HG03025 (cell line): ENCODE data around the gene VPREB3.

Experiments used
- ATAC-seq: cut with Tn5 transposase; IDR thresholded peaks from one replicate; pipeline ENCODE4 v1.9.1; 2021; ENCODE audit warnings: mild to moderate bottlenecking, moderate library complexity; ENCODE audit not compliant: unreplicated experiment, low FRiP score

The VPREB3 gene

GRCh38 chr22:23783265-23784150 is 29.3 kb upstream of the VPREB3 start:
- no peak for ATAC-seq

- no peak for ATAC-seq
Observed at GRCh38 chr22:23782703-23783102, 28.5 kb upstream of the VPREB3 start.

GRCh38 chr22:23782252-23782651 is 28.0 kb upstream of the VPREB3 start:
- no peak for ATAC-seq

- ATAC-seq, result no peak
Observed at GRCh38 chr22:23781511-23782183, 27.4 kb upstream of the VPREB3 start.

- no peak for ATAC-seq
Observed at GRCh38 chr22:23781065-23781464, 26.8 kb upstream of the VPREB3 start.

GRCh38 chr22:23780146-23780748 is 26.0 kb upstream of the VPREB3 start:
- no peak for ATAC-seq

- no peak for ATAC-seq
Observed at GRCh38 chr22:23779731-23780130, 25.5 kb upstream of the VPREB3 start.

GRCh38 chr22:23779083-23779482 is 24.9 kb upstream of the VPREB3 start:
- no peak for ATAC-seq

- ATAC-seq, result no peak
Observed at GRCh38 chr22:23778577-23778900, 24.3 kb upstream of the VPREB3 start.

GRCh38 chr22:23777776-23778576 is 23.8 kb upstream of the VPREB3 start:
- no peak for ATAC-seq

- ATAC-seq, result no peak
Observed at GRCh38 chr22:23775779-23776375, 21.7 kb upstream of the VPREB3 start.

- ATAC-seq, result no peak
Observed at GRCh38 chr22:23774922-23775436, 20.8 kb upstream of the VPREB3 start.

GRCh38 chr22:23774114-23774921 is 20.1 kb upstream of the VPREB3 start:
- no peak for ATAC-seq

GRCh38 chr22:23773483-23774113 is 19.4 kb upstream of the VPREB3 start:
- no peak for ATAC-seq

- ATAC-seq, result no peak
Observed at GRCh38 chr22:23772649-23773473, 18.6 kb upstream of the VPREB3 start, which contains the start of gene MMP11. Gene MMP11, plus strand, starts transcription at chr22:23772849. Its CDS starts 22 bp downstream, at chr22:23772871.

- no peak for ATAC-seq
Observed at GRCh38 chr22:23772315-23772648, 18.1 kb upstream of the VPREB3 start.

GRCh38 chr22:23769321-23769965 is 15.2 kb upstream of the VPREB3 start:
- ATAC-seq, result no peak
